Measurements from ENCODE around the gene CCDC152.

CCDC152 gene

DNA sequence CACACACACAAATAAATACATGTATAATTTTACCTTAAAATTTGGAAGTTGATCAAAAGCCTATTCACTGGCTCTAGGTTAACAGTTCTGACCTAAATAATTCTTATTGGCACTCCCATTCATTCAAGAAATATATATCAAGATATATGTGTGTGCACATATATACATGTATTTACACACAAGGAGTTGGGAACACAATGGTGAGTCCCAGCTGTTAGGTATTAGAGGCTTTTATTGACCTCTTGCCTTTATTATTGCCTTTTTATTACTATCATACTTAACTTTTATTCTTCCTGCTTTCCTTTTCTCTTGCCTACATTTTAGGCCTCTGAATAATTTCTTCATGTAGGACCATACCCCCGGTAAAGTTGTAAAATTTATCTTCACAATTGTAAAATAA lies 25.0 kb downstream of the CCDC152 start:
- no peak for DNase-seq (ENCODE audit: low read depth)

GRCh38 chr5:42784132-42784531 lies 27.5 kb downstream of the CCDC152 start:
- no peak for DNase-seq (ENCODE audit: low read depth)

DNA sequence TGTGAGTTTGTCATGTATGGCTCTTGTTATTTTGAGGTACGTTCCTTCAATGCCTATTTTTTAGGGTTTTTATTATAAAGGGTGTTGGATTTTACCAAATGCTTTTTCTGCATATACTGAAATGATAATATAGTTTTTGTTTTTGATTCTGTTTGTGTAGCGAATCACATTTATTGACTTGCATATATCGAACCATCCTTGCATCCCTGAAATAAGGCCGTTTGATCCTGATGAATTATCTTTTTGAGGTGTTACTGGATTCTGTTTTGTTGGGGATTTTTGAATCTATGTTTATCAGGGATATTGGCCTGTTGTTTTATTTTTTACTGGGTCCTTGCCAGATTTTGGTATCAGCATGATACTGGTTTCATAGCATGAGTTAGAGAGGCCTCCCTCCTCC lies 29.1 kb downstream of the CCDC152 start:
- DNase-seq (ENCODE audit: low read depth), result no peak

GRCh38 chr5:42787073-42787472 lies 30.5 kb downstream of the CCDC152 start:
- no peak for DNase-seq (ENCODE audit: low read depth)

DNA sequence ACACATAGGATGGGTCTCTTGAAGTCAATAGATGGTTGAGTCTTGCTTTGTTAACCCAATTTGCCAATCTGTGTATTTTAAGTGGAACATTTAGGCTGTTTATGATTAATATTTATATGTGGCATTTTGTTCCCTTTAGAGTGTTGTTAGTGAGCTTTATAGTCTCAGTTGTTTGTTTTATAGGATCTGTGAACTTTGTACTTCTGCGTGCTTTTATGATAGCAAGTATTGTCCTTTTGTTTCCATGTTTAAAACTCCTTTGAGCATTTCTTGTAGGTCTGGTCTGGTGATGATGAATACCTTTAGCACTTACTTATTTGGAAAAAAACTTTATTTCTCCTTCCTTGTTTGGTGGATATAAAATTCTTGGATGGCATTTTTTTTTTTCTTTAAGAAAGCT lies 31.2 kb downstream of the CCDC152 start:
- no peak for DNase-seq (ENCODE audit: low read depth)

- peak; percentile 22 for DNase-seq (ENCODE audit: low read depth)
Measured at GRCh38 chr5:42791151-42791550, 34.5 kb downstream of the CCDC152 start.

GRCh38 chr5:42798284-42799240 lies 41.9 kb downstream of the CCDC152 start:
- no peak for DNase-seq (ENCODE audit: low read depth)

- DNase-seq (ENCODE audit: low read depth), result no peak
Measured at GRCh38 chr5:42799241-42799608, 42.6 kb downstream of the CCDC152 start.

DNA sequence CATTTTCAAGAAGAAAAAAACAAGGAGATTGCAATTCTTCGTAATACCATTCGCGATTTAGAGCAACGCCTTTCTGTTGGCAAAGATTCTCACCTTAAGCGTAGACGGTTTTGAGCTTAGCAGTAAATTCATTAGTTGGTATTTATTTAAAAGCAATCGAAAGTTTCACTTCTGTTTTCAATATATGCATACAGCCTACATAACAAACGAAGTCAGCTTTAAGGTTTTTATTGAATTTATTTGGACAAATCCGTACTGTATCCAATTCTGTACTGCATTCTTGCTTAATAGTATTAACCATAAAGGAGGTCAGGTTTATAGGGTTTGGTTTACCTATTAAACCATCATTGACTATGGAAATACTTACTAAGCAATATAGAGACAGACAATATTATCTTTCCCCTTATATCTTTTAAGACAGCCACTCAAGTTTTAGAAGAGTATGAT lies 43.1 kb downstream of the CCDC152 start:
- no peak for DNase-seq (ENCODE audit: low read depth)

DNA sequence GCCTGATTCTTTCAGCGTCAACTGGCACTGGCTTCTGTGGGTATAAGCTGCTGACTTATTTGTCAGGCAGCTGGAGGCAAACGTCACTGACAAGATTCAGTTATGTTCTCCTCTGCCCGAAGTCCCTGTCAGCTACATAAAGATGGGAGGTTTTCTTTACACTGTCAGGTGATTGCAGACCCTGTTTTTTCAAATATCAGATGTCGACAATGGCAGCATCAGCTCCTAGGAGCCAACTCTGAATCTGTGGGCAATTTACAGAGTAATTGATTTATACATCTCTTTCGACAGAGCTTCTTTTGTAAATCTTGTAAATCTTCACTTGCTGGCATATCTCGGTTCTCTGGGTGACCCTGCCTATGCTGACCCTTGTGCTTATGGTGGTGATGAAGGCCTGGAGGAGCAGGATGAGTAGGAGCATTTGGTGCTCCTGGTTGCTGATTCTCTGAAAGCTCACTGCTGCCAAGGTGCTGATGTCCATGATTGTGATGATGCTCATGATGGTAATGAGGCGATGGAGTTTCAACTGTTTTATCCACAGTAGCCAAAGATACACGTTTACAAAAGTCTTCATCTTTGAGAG lies 44.2 kb downstream of the CCDC152 start:
- DNase-seq (ENCODE audit: low read depth), result no peak

GRCh38 chr5:42801516-42802166 lies 45.0 kb downstream of the CCDC152 start:
- no peak for DNase-seq (ENCODE audit: low read depth)

DNA sequence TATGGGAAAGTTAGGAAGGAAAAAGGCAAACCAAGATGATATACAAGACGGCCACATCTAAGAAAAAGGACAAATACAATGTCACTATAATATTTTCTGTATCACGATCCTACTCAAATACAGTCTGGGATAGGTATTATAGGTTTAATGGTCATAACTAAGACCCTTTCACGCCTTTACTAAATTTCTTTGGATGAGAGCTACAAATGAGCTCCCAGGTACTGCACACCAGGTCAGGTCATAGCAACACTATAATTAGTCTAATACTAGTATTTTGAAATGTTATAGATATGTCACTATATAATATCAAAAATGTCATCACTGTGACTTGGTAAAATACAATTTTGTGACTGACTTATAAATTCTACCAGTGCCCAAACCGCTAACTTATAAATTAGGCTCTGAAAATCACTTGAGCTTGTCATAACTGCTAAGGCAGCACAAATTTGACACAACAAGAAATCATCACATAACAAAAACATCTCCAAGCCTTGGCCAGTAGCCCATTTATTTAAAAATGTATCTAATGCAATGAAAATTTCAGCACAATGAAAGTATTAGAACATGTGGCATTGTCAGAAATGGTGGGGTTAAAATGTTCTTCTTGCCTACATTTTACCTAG lies 48.2 kb downstream of the CCDC152 start:
- no peak for DNase-seq (ENCODE audit: low read depth)

GRCh38 chr5:42806004-42806700 lies 49.5 kb downstream of the CCDC152 start:
- no peak for DNase-seq (ENCODE audit: low read depth)

GRCh38 chr5:42806701-42807262 lies 50.2 kb downstream of the CCDC152 start:
- DNase-seq (ENCODE audit: low read depth), result no peak

DNA sequence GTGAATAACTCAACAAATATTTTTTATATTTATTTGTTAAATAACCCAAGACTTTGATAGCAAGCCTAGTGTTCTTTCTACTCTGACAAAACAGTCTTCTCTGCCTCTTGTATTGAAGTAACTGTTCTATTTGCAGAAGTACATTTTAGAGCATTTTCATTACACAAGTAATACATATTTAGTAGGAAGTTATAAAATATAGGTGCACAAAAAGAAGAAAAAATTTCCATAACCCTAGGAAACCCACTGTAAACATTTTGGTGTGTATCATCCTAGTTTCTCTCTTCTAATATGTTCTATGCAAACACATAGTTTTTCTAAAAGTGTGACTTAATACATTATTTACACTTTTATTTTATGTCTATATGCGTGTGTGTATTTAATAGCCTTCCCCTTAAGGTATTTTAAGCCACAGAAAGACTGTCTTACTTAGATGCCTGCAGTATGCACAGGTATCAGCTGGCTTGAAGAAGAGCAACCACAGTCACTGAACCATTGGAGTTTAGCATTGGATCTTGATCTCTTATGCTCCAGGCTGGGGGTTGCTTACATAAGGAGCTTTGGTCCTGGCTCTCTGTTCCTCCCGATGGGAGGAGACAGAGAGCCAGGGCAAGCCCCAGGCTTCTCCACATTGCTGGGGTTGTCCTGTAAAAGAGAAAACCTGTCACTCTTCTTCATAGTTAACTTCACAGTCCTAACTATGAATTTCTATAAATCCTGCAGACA lies 51.3 kb downstream of the CCDC152 start:
- DNase-seq (ENCODE audit: low read depth), result no peak

DNA sequence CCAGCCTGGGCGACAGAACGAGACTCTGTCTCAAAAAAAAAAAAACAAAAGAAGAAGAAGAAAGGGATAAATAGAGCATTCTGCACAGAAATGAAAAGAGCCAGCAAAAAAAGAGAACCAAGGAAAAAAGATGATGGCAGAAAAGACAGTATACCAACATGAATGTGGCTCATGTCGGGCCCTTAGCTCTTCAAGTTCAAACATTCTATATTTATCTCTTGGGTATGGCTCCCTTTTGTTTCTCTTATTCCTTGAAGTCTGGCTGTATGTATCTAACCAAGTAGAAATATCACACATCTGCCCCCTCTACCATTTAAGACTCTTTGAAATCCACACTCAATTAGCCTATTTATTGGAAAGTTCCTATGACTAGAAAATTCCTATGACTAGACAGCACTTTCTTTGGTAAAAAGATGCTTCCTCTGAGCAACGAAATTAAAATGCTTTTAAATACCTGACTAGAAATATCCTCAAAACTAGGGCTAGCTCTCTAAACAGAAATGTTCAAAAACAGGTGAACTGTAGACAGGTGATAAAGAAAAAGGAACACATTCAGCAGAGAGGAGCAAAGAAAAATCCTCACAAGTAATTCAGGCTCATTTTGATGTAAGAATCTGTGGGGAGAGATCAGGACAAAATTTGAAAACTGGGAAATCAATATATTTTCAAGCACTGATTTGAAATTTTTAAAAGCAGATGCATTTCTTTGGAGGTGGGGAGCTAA lies 52.4 kb downstream of the CCDC152 start:
- DNase-seq (ENCODE audit: low read depth), result no peak

DNA sequence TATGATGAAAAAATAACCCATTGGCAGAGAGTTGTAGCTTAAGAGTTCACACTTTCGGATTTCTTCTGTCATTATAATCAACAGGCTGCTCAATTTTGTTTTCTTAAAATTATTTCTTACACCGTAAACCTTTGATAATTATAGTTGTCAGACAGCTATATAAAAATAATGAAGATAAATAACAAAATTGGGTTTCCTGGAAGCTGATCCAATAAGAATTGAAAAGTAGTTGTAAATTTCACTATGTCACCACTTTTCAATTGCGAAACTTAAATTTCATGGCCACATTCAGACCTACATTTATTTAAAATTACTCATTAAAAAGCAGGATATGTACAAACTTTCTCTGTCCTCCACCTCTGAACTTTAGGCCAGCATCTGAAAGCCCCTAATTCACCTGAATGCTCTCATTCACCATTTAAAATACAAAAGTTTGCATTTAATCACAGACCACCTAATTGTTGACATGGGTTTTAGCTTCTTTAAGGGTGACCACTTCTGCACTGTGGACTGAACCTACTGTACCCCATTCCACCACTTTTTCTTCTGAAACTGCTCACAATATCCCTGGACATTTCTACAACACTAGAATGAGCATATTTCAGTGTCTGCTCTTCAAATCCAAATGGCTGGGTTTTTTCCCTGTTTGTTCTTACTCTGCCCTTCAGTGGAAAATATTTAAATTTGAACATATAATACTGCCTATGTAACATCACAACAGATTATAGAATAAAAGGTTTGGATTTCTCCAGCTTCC lies 54.4 kb downstream of the CCDC152 start:
- DNase-seq (ENCODE audit: low read depth), result no peak

- DNase-seq (ENCODE audit: low read depth), result peak; percentile 45
Measured at GRCh38 chr5:42811591-42812446, 55.2 kb downstream of the CCDC152 start, which contains the start of gene SELENOP. SELENOP (minus strand) TSS chr5:42811892; CDS start chr5:42808353, 3,539 bp downstream.

All from fibroblast of the conjunctiva (primary cell).